SK-N-SH (cell line): ENCODE measurements around the gene PWWP2B. TPM values are rescaled to one million over a fixed set of nuclear protein-coding genes. Genes with fewer than 3 reads are reported as not detected.

ENCODE experiments used
- CTCF ChIA-PET: fragments of 300-600, 350-600 bp; formaldehyde crosslinking; extraction: SDS; loops from one replicate; lab custom pipeline; 2021; lab: Yijun Ruan, JAX
- POLR2A ChIA-PET: fragments of 350-600 bp; sonication (Branson Sonifier 250); formaldehyde crosslinking; extraction: SDS; loops from one replicate; lab custom pipeline; 2020; ENCODE audit warnings: antibody characterized with exemption, inconsistent platforms; lab: Yijun Ruan, JAX
- DNase-seq: peaks from one replicate; pipeline ENCODE4 v3.0.0; 2012
- H2AFZ ChIP-seq: fragments of 200-600 bp; sonication (generic); 2 replicates; pipeline ENCODE4 v1.8.1; 2016; ENCODE audit warnings: antibody characterized with exemption, mild to moderate bottlenecking, low read depth
- H3F3A ChIP-seq: fragments of 200-600 bp; sonication (generic); replicated peaks from 2 replicates; pipeline ENCODE3; 2016; ENCODE audit warnings: antibody characterized with exemption, mild to moderate bottlenecking; ENCODE audit not compliant: insufficient read depth
- H3K27ac ChIP-seq, 2 experiments: fragments of 200-500 bp in 1 of 2; fragments of 200-600 bp in 1 of 2; sonication (Bioruptor generic) in 1 of 2; sonication (generic), shearing (Covaris generic) in 1 of 2; 2 replicates each; pipeline versions ENCODE4 v1.5.1 to v1.6.1; 2014 to 2016; ENCODE audit warnings: low read depth in 2 of 2, inconsistent platforms in 1 of 2, low read length in 1 of 2, mild to moderate bottlenecking in 1 of 2, mixed read lengths in 1 of 2
- H3K27me3 ChIP-seq: fragments of 200-600 bp; sonication (generic), shearing (Covaris generic); 2 replicates; pipeline ENCODE4 v1.6.1; 2016; ENCODE audit warnings: mixed run types; ENCODE audit not compliant: insufficient read depth
- H3K36me3 ChIP-seq, 2 experiments: fragments of 200-500 bp in 1 of 2; fragments of 200-600 bp in 1 of 2; sonication (Bioruptor generic) in 1 of 2; sonication (generic) in 1 of 2; replicated peaks in 1 of 2; 2 replicates each; pipeline versions ENCODE3 to v1.5.1; 2014 to 2016; ENCODE audit warnings: low read length in 1 of 2, mild to moderate bottlenecking in 1 of 2; ENCODE audit not compliant: insufficient read depth in 2 of 2, control insufficient read depth in 1 of 2
- H3K4me1 ChIP-seq, 2 experiments: fragments of 200-500 bp in 1 of 2; fragments of 200-600 bp in 1 of 2; sonication (Bioruptor generic) in 1 of 2; sonication (generic), shearing (Covaris generic) in 1 of 2; 2 replicates each; pipeline versions ENCODE4 v1.5.1 to v1.6.1; 2014 to 2016; ENCODE audit warnings: low read depth in 1 of 2, low read length in 1 of 2, mixed run types in 1 of 2; ENCODE audit not compliant: insufficient read depth in 2 of 2, control insufficient read depth in 1 of 2
- H3K4me2 ChIP-seq: fragments of 200-600 bp; sonication (generic), shearing (Covaris generic); 2 replicates; pipeline ENCODE4 v1.6.1; 2017; ENCODE audit warnings: mixed run types
- H3K4me3 ChIP-seq, 2 experiments: fragments of 200-500 bp in 1 of 2; fragments of 200-600 bp in 1 of 2; sonication (Bioruptor generic) in 1 of 2; sonication (generic), shearing (Covaris generic) in 1 of 2; 2 replicates each; pipeline versions ENCODE4 v1.5.1 to v1.8.1; 2014 to 2016; ENCODE audit warnings: low read depth in 2 of 2, inconsistent platforms in 1 of 2, low read length in 1 of 2, mild to moderate bottlenecking in 1 of 2, mixed read lengths in 1 of 2, moderate library complexity in 1 of 2
- H3K79me2 ChIP-seq: fragments of 200-600 bp; sonication (generic); 2 replicates; pipeline ENCODE4 v1.8.1; 2017; ENCODE audit warnings: mild to moderate bottlenecking; ENCODE audit not compliant: insufficient read depth
- H3K9ac ChIP-seq: fragments of 200-600 bp; sonication (generic); 2 replicates; pipeline ENCODE4 v1.6.1; 2017; ENCODE audit warnings: mixed run types
- H3K9me2 ChIP-seq: fragments of 200-600 bp; sonication (generic); 2 replicates; pipeline ENCODE4 v1.6.1; 2017; ENCODE audit warnings: mixed run types
- H3K9me3 ChIP-seq: fragments of 200-600 bp; sonication (generic); 2 replicates; pipeline ENCODE4 v1.6.1; 2017; ENCODE audit warnings: mixed run types, mild to moderate bottlenecking, moderate library complexity
- H4K20me1 ChIP-seq: fragments of 200-600 bp; sonication (generic); 2 replicates; pipeline ENCODE4 v1.6.1; 2017; ENCODE audit warnings: mild to moderate bottlenecking, mixed run types; ENCODE audit not compliant: insufficient read depth
- CHD2 ChIP-seq: fragments of 150-350 bp; IDR thresholded peaks from 2 replicates; pipeline ENCODE4 v1.6.1; 2018; ENCODE audit warnings: low read length; ENCODE audit not compliant: partially characterized antibody
- CTCF ChIP-seq: fragments of 200-600 bp; sonication (generic); IDR thresholded peaks from 2 replicates; pipeline ENCODE4 v1.6.1; 2017; ENCODE audit warnings: antibody characterized with exemption, mild to moderate bottlenecking, moderate library complexity
- EP300 ChIP-seq, 2 experiments: IDR thresholded peaks; 2 replicates each; pipeline versions ENCODE4 v1.4.0 to v1.6.1; 2012; ENCODE audit warnings: borderline replicate concordance in 1 of 2, low read depth in 1 of 2, low read length in 1 of 2
- FOSL2 ChIP-seq: IDR thresholded peaks from 2 replicates; pipeline ENCODE4 v1.4.0; 2012; ENCODE audit warnings: low read depth, mild to moderate bottlenecking, moderate library complexity, borderline replicate concordance
- FOXM1 ChIP-seq: IDR thresholded peaks from 2 replicates; pipeline ENCODE4 v1.4.0; 2012; ENCODE audit warnings: low read depth, mild to moderate bottlenecking
- MXI1 ChIP-seq: IDR thresholded peaks from 2 replicates; pipeline ENCODE4 v1.6.1; 2012; ENCODE audit warnings: mild to moderate bottlenecking, low read depth, low read length, improper control_type of control experiment
- NRF1 ChIP-seq: IDR thresholded peaks from 2 replicates; pipeline ENCODE4 v1.6.1; 2012; ENCODE audit warnings: low read depth, mild to moderate bottlenecking, low read length
- POLR2AphosphoS5 ChIP-seq: IDR thresholded peaks from 2 replicates; pipeline ENCODE4 v1.6.1; 2012; ENCODE audit warnings: low read depth, low read length
- RAD21 ChIP-seq: IDR thresholded peaks from 2 replicates; pipeline ENCODE4 v1.6.1; 2012; ENCODE audit warnings: mild to moderate bottlenecking, low read length
- RCOR1 ChIP-seq: fragments of 150-350 bp; IDR thresholded peaks from 2 replicates; pipeline ENCODE4 v1.6.1; 2017; ENCODE audit warnings: antibody characterized with exemption, low read length
- REST ChIP-seq: IDR thresholded peaks from 2 replicates; pipeline ENCODE4 v1.6.1; 2012; ENCODE audit warnings: mild to moderate bottlenecking, low read depth, low read length, moderate library complexity
- TAF1 ChIP-seq: IDR thresholded peaks from 2 replicates; pipeline ENCODE4 v1.6.1; 2012; ENCODE audit warnings: low read depth, mild to moderate bottlenecking, low read length, moderate library complexity, borderline replicate concordance
- TCF12 ChIP-seq: IDR thresholded peaks from 2 replicates; pipeline ENCODE4 v1.4.0; 2012
- TEAD4 ChIP-seq: IDR thresholded peaks from 2 replicates; pipeline ENCODE4 v1.4.0; 2012; ENCODE audit warnings: mild to moderate bottlenecking, borderline replicate concordance; ENCODE audit not compliant: insufficient read depth
- USF2 ChIP-seq: fragments of 150-350 bp; IDR thresholded peaks from 2 replicates; pipeline ENCODE4 v1.6.1; 2017; ENCODE audit warnings: antibody characterized with exemption, low read length, low read depth, borderline replicate concordance
- YY1 ChIP-seq: IDR thresholded peaks from 2 replicates; pipeline ENCODE4 v1.4.0; 2012; ENCODE audit warnings: low read depth, mild to moderate bottlenecking
- ZBTB33 ChIP-seq: IDR thresholded peaks from 2 replicates; pipeline ENCODE4 v1.4.0; 2012; ENCODE audit warnings: low read depth, borderline replicate concordance
- WGBS: methylation state at CpG from one replicate; pipeline ENCODE4 v1.1.6; 2017; ENCODE audit warnings: low lambda C conversion rate; 5-methylcytosine and 5-hydroxymethylcytosine counted together
- polyA plus RNA-seq, 3 experiments: library from polyadenylated mRNA; depleted of rRNA; stranded (reverse); fragments of >200 nt; gene quantifications; 2 replicates each; pipeline ENCODE4 v1.2.3, GENCODE V29; 2012

Gene PWWP2B
- polyA plus RNA-seq, 1 of the 3 experiments (the other 2 are of a cell fraction) = 2.4 TPM

GRCh38 chr10:132452651-132453469 is 55.9 kb downstream of the PWWP2B start (continued):
- no peak for TF ChIP-seq REST
- TF ChIP-seq, all 33 proteins: peak for 8

GRCh38 chr10:132453470-132453861 is 56.5 kb downstream of the PWWP2B start:
- WGBS = 61% methylated on average over 7 of the region's 15 CpGs
- Histone ChIP-seq H3K9ac (no peak overlapping the region), H3K27ac (no peak overlapping the region), H3K9me2 (no peaks in the 10 kb centered on the region), H4K20me1 (no peaks in the 10 kb centered on the region), H3K36me3 (no peaks in the 10 kb centered on the region), H3K4me3 (peak overlapping the region; percentile 33 to 38; a peak in 3 of 4 replicates), H2AFZ (peak overlapping the region; percentile 69), H3K79me2 (no peaks in the 10 kb centered on the region), H3K9me3 (no peaks in the 10 kb centered on the region), H3K4me1 (peaks cover 0 to 17% of the 10 kb centered on the region in 2 experiments; a peak in 1 of 4 replicates), H3K4me2 (peak overlapping the region; percentile 72), H3K27me3 (no peaks in the 10 kb centered on the region), H3F3A (no peaks in the 10 kb centered on the region)
- DNase-seq = no peak
- POLR2A ChIA-PET = no interaction called here
- CTCF ChIA-PET = interaction anchor here (0.6 to 2.3 kb wide), 16 partner anchors 9 to 341 kb away, joined by 3 to 7 read pairs (median 4); no protein-coding TSS in a partner anchor
- TF ChIP-seq CHD2 (no peak), YY1 (no peak), NRF1 (no peak), RAD21 (no peak), FOSL2 (no peak), USF2 (no peak), REST (no peak), MXI1 (no peak), FOXM1 (no peak), TCF12 (no peak), TAF1 (no peak), ZBTB33 (no peak), RCOR1 (no peak), TEAD4 (no peak), CTCF (no peak), POLR2AphosphoS5 (no peak), EP300 (IDR thresholded peaks at IDR 0.05; ENCODE audit: borderline replicate concordance in 1 of 2, low read depth in 1 of 2, low read length in 1 of 2) (no peak)
